ENCODE measurements around the gene APEX1. TPM values are rescaled to one million over a fixed set of nuclear protein-coding genes. Genes with fewer than 3 reads are reported as not detected.

APEX1 gene
- total and polyA plus RNA-seq, 2 of the 8 experiments (the other 6 are each of a cell fraction or from before 2014, with no cell fraction given): 384 to 700 TPM

DNA sequence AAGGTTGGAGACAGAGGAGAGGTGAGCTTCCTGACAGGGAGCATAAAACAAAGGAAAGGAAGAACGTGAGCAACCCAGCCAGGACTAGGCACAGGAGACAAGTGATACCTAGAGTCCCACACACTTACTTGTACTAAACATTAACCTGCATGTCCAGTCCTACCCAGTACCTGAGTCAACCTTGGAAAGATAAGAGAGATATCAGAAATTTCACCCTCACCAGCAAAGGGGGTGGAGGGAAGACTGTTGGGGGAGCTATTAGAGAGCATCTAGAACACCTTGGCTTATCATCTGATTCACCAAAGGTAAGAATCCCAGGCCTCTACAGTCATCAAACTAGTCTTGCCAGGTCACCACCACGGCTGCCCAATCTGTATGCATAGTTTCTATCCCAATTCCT is 30.2 kb upstream of the APEX1 start:
- Histone ChIP-seq H3K4me3 (ENCODE audit: extremely low read depth in 1 of 4, insufficient read depth in 2 of 4, low read depth in 3 of 4, low read length in 4 of 4) (no peak overlapping the region), H2BK15ac (ENCODE audit: low read length) (no peak overlapping the region), H3K36me3 (ENCODE audit: control insufficient read depth in 2 of 4, insufficient read depth in 4 of 4, low read length in 3 of 4) (no peaks in the 10 kb centered on the region), H4K91ac (replicated peaks; ENCODE audit: insufficient read length, low read length) (no peak overlapping the region), H3K56ac (replicated peaks; ENCODE audit: insufficient read length, low read depth, low read length) (no peak overlapping the region), H2BK12ac (ENCODE audit: low read depth, low read length) (no peak overlapping the region), H2BK20ac (ENCODE audit: low read length) (no peak overlapping the region; the same call in 1 of the 2 replicates), H3K9me3 (ENCODE audit: insufficient read depth in 2 of 2, low read depth in 1 of 2, low read length in 1 of 2) (no peaks in the 10 kb centered on the region), H3K4ac (replicated peaks; ENCODE audit: insufficient read length, low read depth, low read length) (no peak overlapping the region), H2BK5ac (ENCODE audit: low read depth, low read length) (no peak overlapping the region), H3K27me3 (replicated peaks in 1 of 4; ENCODE audit: control insufficient read depth in 3 of 4, extremely low read depth in 1 of 4, insufficient read depth in 3 of 4, low read length in 3 of 4) (no peaks in the 10 kb centered on the region), H3K18ac (ENCODE audit: extremely low read depth, low read length) (no peak overlapping the region), H3K23ac (ENCODE audit: insufficient read length) (no peak overlapping the region), H3K27ac (ENCODE audit: low read depth, low read length) (no peak overlapping the region), H3K4me1 (replicated peaks in 1 of 4; ENCODE audit: control insufficient read depth in 3 of 4, insufficient read depth in 4 of 4, low read length in 3 of 4) (peaks cover 0 to 5% (median 2%) of the 10 kb centered on the region in 4 experiments; a peak in 3 of 7 replicates), H4K20me1 (replicated peaks in 1 of 2; ENCODE audit: control insufficient read depth in 1 of 2, insufficient read depth in 2 of 2, low read length in 2 of 2) (no peaks in the 10 kb centered on the region), H3K23me2 (ENCODE audit: low read depth, low read length) (peaks cover 2% of the 10 kb centered on the region; the same call in 1 of the 2 replicates), H3K14ac (ENCODE audit: insufficient read length) (no peak overlapping the region), H2AK5ac (ENCODE audit: low read depth, low read length) (no peak overlapping the region), H4K8ac (ENCODE audit: extremely low read depth, insufficient read depth, low read length) (no peak overlapping the region), H3K79me2 (ENCODE audit: control insufficient read depth in 1 of 2, insufficient read depth in 2 of 2, low read length in 2 of 2) (no peaks in the 10 kb centered on the region), H3K79me1 (ENCODE audit: low read depth, low read length) (no peaks in the 10 kb centered on the region), H2AFZ (ENCODE audit: low read length) (no peak overlapping the region), H3K9ac (replicated peaks in 1 of 4; ENCODE audit: extremely low read depth in 1 of 4, low read depth in 3 of 4, low read length in 3 of 4) (no peak overlapping the region), H2BK120ac (replicated peaks; ENCODE audit: low read depth, low read length) (no peak overlapping the region), H4K5ac (ENCODE audit: insufficient read length, low read depth, low read length) (no peak overlapping the region), H3K4me2 (ENCODE audit: insufficient read depth in 1 of 2, low read depth in 2 of 2, low read length in 2 of 2) (no peak overlapping the region)
- no peak for DNase-seq (ENCODE audit: low read depth in 1 of 2, low spot score in 2 of 2)
- no peak for FAIRE-seq
- ChIA-PET CTCF (ENCODE audit: partially characterized antibody) (interaction anchor here (0.8 to 2.5 kb wide), 2 partner anchors 10 to 175 kb away, joined by 3 to 19 read pairs; no protein-coding TSS in a partner anchor), POLR2A (ENCODE audit: partially characterized antibody) (interaction anchor here (0.7 to 1.5 kb wide), 3 partner anchors 9 to 31 kb away, joined by 3 read pairs; partner anchors contain the start of genes APEX1 and OSGEP)
- WGBS, 2 experiments (ENCODE audit: extremely low coverage in 1 of 2, insufficient coverage in 1 of 2, insufficient read length in 1 of 2, insufficient replicate concordance in 2 of 2, low coverage in 1 of 2, low lambda C conversion rate in 2 of 2, missing lambda C conversion rate in 1 of 2): 45% methylated on average over 2 of the region's 2 CpGs; no CpG with 5 or more reads in 1 of the 2 experiments
- TF ChIP-seq RBBP5 (IDR thresholded peaks at IDR 0.05; ENCODE audit: borderline replicate concordance, low read depth, low read length) (no peak), SP2 (IDR thresholded peaks at IDR 0.05; ENCODE audit: low read length) (no peak), RAD21 (IDR thresholded peaks at IDR 0.05 in 1 of 2, conservative IDR thresholded peaks at IDR 0.05 in 1 of 2; ENCODE audit: low read depth in 2 of 2, low read length in 2 of 2) (no peak), SRF (IDR thresholded peaks at IDR 0.05; ENCODE audit: low read depth, low read length) (no peak), CTBP2 (IDR thresholded peaks at IDR 0.05; ENCODE audit: borderline replicate concordance, insufficient read depth, insufficient read length, low read length) (no peak), CHD2 (IDR thresholded peaks at IDR 0.05; ENCODE audit: low read length) (no peak), CREB1 (IDR thresholded peaks at IDR 0.05) (no peak), HDAC6 (IDR thresholded peaks at IDR 0.05; ENCODE audit: low read depth, low read length) (no peak), RFX5 (IDR thresholded peaks at IDR 0.05; ENCODE audit: borderline replicate concordance, low read depth, low read length) (no peak), E2F6 (IDR thresholded peaks at IDR 0.05) (no peak), NANOG (IDR thresholded peaks at IDR 0.05; ENCODE audit: insufficient read depth, low read depth, low read length, poor library complexity, severe bottlenecking) (no peak), KDM5A (IDR thresholded peaks at IDR 0.05; ENCODE audit: low read length) (no peak), TBP (IDR thresholded peaks at IDR 0.05; ENCODE audit: low read depth, low read length) (no peak)
